HG03159 (cell line): ENCODE results near the gene PECR.
A peak's percentile ranks its signal among the peaks of the same experiment; 100 is the strongest.
"Not testable (repeated sequence)": the region's sequence is repeated elsewhere in the genome, so short reads cannot be mapped to it uniquely, and the experiment has no call there.

Source experiments
- ATAC-seq: cut with Tn5 transposase; IDR thresholded peaks from one replicate; pipeline ENCODE4 v1.9.1; 2021; ENCODE audit warnings: mild to moderate bottlenecking, moderate library complexity; ENCODE audit not compliant: unreplicated experiment

PECR gene

DNA sequence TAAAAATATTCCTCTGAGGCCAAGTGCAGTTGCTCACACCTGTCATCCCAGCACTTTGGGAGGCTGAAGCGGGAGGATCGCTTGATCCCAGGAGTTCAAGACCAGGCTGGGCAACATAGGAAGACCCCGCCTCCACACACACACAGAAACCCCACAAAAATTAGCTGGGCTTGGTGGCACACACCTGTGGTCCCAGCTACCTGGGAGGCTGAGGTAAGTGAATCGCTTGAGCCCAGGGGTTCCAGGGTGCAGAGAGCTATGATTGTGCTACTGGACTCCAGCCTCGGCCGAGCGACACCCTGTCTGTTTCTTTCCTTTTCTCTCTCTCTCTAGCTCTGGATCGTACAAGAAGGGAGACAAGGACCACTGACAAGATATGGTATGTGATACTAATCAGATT lies 25.7 kb upstream of the PECR start:
- no peak for ATAC-seq

DNA sequence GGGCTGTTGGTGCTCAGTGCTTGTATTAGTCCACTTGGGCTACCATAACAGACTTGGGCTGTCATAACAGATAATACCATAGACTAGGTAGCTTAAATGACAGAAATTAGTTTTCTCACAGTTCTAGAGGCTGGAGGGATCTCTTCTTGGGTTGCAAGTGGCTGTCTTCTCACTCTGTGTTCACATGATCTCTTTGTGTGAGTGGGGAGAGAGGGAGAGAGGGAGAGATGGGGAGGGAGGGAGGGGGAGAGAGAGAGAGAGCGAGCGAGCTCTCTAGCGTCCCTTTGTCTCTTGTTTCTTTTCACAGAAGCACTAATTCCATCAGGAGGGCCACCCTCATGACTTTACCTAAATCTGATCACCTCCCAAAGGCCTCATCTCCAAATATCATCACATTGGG lies 23.1 kb upstream of the PECR start:
- no peak for ATAC-seq

DNA sequence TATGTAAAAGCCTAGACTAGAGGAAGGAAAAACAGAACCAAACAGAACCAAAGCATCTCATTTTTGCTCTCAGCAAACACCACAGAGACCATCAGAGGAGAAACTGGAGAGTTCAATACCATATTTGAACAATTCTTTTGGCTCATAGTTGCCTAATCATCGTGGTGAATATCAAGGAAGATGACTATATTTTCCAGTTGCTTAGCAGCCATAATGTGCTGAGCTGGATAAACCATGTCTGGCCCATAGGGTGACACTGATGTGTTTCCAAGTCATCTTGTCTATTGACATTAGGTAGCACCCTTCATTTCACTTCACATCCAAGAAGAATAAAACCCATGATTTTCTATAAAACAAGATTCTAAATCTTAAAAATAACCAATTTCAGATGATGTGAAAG lies 21.6 kb upstream of the PECR start:
- no peak for ATAC-seq

DNA sequence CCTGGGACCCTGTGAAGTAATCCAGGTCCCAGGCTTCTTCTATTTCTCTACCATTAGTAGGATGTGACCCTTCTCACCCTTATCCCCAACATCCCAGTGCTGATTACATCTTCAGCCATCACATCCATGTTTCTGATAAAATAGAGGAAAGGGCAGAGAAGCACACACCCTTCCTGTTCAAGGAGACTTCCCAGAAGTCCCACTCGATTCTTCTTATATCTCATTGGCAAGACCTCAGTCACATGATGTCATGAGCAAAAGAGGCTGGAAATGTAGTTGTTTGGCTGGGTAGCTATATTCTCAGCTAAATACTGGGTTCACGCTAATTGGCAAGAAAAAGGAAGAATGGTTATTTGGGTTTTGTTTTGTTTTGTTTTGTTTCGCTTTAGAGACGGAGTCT lies 19.5 kb upstream of the PECR start:
- ATAC-seq: no peak

DNA sequence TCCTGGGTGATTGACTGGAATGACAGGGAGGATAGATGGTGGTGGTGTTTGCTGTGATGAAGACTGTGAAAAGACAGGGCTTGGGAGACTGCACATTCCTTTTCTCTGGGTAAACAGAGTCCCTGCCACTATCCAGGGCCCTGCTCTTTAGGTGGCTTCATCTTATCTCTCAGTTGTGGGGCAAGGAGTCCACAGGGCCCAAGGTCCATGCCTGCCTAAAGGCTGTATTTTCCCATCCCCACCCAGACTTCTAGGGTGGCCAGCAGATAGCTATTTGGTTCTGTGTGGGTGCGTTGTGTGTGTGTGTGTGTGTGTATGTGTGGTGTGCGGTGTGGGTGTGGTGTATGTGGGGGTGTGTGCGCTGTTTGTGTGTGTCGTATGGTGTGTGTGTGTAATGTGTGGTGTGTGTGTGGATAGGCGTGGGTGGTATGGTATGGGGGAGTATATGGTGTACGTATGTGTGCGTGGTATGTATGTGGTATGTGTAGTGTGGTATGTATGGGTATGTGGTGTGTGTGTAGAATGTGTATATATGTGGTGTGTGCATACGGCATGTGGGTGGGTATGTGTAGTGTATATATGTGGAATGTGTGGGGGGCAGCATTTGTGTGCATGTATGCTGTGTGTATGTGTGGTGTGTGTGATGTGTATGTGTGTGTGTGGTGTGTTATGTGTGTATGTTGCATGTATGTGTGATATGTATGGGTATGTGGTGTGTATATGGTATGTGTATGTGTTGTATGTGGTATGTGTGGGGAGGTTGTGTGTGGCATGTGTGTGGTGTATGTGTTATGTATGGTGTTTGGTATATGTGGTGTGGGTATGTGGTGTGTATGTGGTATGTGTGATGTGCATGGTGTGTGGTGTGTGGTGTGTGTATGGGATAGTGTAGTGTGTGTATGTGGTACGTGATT lies 17.1 kb upstream of the PECR start:
- no peak for ATAC-seq

DNA sequence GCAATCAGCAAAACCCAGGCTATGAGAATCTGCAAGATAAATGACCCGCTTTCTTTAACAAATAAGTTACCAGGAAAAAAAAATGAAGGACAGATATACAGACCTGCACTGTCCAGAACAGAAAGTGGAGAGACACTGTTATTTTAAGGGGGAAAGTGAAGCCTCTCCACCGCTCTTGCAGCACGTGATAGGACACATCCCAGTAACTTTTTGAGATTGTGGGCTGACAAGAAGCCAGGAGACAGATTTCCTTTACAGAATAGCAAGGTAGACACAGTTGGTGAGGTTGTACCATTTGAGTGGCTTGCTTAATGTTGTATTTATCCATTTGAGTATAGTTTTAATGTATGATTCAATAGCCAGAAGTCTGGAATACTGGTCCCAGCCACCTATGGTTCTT lies 13.1 kb upstream of the PECR start:
- ATAC-seq: no peak

DNA sequence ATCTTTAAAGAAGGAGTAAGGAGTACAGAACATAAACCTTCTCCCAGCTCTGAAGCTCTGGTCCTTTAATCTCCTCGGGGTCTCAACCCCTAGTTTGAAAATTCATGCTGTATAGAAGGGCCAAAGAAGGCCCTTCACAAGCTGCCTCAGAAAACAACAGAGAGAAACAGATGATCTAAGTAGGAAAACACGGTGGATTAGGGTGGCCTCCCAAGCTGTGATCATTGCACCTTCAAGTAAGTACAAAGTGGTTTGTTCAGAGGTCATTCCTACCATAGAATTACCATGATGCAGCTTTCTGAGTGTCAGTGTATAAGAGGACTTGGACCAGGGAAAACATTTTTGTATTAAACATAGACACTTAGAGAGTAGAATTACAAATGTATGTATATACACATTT lies 11.0 kb upstream of the PECR start:
- no peak for ATAC-seq

DNA sequence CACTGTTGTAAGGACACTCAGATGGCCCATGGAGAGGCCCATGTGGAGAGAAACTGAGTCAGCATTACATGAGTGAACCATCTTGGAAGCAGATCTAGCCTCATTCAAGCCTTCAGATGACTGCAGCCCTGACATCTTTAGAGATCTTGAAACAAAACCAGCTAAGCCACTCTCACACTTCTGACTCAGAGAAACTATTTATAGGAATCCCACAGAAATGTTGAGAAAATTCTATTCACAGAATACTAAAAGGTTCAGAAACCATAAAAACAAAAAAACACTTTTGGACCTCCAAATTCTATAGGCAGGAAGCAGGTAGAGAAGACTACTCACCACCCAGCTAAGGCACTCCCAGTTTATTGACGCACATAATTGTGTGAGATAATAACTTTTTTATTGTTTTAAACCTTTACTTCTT lies 8.8 kb upstream of the PECR start:
- ATAC-seq: peak; percentile 49

DNA sequence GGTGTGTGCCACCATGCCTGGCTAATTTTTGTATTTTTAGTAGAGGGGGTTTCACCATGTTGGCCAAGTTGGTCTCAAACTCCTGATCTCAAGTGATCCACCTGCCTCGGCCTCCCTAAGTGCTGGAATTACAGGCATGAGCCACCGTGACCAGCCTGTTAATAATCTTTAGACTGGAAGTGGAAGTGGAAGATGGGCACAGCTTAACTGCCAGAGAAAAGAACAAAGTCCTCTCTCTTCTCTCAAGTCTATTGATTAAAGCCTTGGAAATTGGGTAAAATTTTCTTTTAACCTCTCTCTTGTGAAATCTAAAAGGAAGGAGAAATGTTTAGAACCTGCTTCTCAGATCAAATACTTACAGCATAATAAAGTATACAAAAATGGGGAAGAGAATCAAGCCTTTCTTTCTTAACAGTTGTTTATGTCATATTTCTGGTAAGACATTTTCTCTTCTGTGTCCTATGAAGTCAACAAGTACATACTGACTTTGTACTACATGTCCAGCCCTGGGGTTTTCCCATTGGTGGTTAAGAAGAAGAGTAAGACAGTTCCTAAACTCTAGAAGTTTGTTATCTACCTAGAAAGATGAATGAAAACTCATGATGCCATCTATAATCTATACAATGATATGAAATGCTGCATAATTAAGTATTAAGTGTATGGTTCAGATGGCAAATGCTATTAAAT lies 4.7 kb upstream of the PECR start:
- no peak for ATAC-seq

DNA sequence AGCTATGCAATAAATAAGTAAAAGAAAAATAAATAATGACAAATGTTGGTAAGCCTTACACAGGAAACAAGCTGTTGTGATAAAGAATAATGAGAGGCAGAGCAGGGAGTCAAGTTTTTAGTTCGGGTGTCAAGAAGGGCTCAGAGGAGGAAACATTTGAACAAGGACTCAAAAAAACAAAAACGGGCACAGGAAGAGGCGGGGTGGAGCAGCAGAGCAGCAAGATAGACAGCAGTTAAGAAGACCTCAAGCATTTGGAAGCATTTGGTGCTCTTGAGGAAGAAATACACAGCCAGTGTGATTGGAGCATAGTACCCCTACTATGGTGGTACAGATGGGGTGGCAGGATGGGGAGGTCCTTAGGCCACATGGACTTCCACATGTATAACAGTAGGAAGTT lies 2.9 kb upstream of the PECR start:
- ATAC-seq: no peak

DNA sequence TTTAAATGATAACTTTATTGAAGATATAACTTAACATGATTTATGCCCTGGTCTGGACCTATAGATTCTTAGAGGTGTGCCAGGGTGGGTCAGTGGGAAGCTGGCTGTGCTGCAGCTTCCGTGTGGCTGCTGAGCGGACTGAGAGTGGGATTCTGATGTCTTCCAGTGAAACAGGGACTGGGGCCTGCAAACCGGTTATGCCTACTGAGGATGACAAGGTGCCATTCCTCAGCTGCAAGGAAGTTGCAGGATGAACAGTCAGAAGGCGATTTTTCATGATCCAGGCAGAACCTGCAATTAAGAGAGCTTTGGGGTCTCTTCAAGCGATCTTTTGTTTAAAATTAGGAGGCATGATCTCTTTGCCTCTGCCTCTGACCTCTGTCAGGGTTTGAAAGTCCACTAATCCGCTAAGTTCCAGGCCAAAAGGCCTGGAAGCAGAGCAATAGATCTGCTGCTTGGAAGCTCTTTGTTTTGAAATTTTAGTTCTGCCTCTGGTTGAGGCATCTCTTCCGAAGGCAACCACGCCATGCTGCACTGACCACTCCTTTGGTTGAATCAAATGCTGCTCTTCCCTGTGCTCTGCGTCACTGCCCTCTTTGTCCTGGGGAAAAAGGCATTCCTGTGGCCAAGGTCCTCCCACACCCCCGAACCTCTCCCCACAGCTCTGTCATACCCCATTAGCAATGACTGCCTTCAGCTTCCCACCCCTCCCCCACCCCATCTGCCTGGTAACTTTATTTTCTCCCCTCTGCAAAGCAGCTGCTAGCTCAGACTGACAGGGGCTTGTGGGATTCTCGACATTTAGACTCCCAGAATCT lies 2.1 kb upstream of the PECR start:
- ATAC-seq: no peak

DNA sequence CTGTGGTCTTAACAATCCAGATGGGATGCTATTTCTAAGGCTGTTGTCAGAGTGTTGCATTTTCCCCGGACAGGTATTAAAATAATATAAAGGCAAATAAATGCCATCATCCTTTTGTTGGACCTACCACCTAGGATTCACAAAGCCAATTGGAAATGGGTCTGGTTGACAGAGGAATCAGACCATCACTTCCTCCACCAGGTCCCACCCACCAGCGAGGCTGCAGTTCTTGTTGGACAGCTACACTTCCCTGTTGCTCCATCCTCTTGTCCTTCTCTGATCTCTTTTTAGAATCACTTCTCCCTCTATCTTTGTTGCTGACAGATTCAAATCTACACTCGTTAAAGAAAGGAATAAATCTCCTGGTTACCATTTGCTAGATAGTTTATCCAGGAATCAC lies 1.2 kb upstream of the PECR start:
- ATAC-seq: no peak

DNA sequence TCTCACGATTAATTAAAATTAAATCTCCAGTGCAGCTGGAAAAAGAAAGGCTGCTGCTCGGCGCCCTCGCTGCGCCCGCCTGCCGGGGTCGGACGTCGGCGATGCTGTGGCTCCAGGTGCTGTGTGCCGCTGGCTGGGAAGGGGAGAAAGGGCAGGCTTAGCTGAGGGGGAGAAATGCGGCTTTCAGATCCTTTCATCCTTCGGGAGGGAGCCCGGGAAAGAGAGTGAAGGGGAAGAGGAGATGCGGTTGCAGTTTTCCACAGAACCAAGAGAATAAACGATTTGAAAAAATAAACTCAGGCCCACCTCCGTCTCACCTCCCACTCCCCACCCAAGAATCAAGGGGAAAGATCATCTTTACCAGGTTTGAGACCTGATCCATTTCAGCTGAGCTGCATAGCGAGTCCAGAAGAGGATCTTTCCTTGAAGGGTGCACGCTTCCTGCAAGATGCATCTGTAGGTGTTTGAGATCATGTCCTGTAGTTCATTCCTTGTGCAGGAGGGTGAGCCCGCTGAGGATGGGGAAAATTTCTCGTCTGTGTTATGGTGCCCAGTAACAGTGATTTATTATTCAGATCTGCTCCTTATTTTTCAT lies 605 bp upstream of the PECR start:
- ATAC-seq: no peak

DNA sequence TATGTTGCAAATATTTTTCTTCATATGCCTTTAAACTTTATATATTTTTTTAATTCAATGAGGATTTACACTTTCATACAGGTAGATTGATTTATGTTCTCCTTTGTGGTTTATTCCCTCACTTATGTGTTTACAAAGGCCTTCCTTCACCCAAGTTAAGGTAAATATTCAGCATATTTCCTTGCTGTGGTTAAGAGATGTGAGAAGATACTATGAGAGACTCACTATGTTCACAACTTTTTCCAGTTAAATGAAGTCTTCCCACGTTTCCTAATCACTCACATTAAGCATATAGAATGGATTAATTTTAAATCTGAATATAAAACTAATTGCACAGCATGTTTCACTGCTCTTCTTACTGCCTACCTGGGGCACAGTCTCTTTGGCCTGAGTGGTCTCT lies 597 bp downstream of the PECR start:
- no peak for ATAC-seq

DNA sequence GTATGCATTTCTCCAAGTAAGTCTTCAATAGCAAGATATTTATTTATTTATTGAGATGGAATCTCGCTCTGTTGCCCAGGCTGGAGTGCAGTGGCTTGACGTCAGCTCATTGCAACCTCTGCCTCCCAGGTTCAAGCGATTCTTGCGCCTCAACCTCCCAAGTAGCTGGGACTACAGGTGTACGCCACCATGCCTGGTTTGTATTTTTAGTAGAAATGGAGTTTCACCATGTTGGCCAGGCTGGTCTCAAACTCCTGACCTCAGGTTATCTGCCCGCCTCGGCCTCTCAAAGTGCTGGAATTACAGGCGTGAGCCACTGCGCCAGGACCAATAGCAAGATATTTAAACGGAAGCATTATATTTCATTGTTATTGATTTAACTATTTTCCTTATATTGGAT lies 1.6 kb downstream of the PECR start:
- not testable (repeated sequence) for ATAC-seq

DNA sequence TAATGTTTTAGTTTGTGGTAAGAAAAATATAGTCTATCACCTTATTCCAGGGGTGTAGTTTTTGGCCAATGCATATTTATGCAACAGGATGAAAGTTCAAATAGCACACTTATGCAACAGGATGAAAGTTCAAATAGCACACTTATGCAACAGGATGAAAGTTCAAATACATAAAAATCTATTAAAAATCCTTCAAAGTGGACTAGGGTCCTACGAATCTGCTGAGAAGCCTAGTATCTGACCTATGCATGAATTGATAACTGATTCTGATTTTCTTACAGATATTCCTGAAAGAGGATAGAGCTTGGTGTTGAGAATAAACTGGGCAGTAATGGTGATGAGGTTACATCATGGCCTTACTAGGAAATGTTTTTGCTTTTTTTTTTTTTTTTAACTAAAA lies 2.8 kb downstream of the PECR start:
- no peak for ATAC-seq

DNA sequence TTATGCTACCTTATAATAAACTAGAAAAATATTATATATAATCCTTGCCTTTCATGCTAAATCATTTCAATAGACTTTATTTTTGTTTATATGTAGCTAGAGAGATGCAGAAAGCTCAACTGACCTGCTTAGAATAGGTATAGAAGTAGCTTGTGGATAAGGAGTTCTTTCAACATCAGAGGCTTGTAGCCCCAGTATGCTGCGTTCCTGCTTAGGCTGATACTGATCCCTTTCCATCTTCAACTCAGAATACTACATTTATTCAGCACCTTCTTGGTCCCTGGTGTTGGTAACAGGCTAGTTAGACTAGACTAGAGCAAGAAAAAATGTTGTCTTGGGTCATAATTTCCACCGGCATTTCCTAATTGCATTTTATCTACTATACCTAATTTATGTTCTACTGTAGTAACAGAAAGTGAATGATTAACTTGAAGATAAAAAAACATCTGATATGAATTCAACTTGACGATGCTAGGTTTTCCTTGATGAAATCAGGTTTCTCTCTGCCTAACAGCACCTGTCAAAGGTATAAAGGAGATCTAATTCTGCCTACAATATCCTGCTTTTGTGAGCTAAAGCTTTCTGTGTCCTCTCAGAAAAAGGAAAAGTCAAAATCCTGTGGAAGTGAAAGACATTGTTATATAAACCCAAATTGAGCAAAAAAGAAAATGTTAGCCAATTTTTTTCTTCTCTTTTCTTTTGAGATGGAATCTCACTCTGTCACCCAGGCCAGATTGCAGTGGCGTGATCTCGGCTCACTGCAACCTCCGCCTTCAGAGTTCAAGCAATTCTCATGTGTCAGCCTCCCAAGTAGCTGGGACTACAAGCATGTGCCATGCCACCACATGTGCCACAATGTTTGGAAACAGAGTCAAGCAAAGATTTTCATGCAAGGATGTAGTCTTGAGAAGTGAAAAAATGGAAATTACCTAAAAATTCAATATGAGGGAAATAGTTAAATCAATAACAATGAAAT lies 5.8 kb downstream of the PECR start:
- ATAC-seq: no peak

DNA sequence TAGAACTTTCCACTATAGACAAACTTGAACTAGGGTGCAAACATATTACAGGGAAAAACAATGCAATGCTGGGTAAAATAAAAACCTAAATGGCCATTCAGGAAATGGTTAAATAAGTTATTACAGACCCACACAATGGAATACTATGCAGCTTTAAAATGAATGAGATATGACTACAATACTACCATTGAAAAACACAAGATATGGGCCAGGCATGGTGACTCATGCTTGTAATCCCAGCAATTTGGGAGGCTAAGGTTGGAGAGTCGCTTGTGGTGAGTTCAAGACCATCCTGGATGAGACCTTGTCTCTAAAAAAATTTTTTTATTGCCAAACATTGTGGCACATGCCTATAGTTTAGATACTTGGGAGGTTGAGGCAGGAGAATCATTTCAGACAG lies 6.8 kb downstream of the PECR start:
- ATAC-seq: no peak

DNA sequence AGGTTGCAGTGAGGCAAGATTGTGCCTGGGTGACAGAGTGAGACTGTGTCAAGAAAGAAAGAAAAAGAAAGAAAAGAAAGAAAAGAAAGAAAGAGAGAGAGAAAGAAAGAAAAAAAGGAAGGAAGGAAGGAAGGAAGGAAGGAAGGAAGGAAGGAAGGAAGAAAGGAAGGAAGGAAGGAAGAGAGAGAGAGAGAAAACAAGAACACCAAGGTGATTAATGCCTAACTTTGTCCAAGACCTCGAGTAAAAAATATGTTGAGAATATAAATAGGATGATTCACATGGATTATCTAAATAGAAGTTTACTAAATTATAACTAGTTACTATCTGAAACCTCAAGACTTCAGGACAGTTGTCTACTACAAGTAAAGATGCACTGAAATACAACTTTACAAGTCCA lies 7.2 kb downstream of the PECR start:
- ATAC-seq: no peak

DNA sequence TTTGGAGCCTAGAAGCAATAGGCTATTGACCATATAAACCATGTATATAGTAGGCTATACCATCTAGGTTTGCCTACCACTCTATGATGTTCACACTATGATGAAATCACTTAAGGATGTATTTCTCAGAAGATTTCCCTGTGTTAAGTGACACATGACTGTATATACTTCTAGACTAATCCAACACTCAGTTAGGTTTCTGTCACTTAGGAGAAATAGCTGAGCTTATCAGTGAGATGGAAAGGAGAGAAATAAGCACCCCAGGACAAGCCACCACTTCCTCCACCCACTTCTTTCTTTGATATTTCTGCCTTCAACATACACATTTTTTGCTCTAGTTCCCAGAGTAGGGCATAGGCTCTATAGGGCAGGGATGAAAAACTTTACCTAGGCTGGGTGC lies 7.8 kb downstream of the PECR start:
- ATAC-seq: no peak
